Measurements from ENCODE around the gene ZNF766.

- TF ChIP-seq POLR2AphosphoS5 (IDR thresholded peaks at IDR 0.05; ENCODE audit: low read depth, low read length) (no peak), REST (IDR thresholded peaks at IDR 0.05; ENCODE audit: insufficient read depth in 1 of 2, low read depth in 2 of 2, low read length in 2 of 2) (no peak), TAF1 (IDR thresholded peaks at IDR 0.05; ENCODE audit: borderline replicate concordance, insufficient read depth, low read length) (no peak)
Observed at GRCh38 chr19:52234406-52234805, 35.0 kb upstream of the ZNF766 start.
